GM18520 (cell line): ENCODE results near the gene R3HDM2.

Experiments used
- ATAC-seq: cut with Tn5 transposase; IDR thresholded peaks from one replicate; pipeline ENCODE4 v1.9.1; 2021; ENCODE audit not compliant: unreplicated experiment

The R3HDM2 gene

DNA sequence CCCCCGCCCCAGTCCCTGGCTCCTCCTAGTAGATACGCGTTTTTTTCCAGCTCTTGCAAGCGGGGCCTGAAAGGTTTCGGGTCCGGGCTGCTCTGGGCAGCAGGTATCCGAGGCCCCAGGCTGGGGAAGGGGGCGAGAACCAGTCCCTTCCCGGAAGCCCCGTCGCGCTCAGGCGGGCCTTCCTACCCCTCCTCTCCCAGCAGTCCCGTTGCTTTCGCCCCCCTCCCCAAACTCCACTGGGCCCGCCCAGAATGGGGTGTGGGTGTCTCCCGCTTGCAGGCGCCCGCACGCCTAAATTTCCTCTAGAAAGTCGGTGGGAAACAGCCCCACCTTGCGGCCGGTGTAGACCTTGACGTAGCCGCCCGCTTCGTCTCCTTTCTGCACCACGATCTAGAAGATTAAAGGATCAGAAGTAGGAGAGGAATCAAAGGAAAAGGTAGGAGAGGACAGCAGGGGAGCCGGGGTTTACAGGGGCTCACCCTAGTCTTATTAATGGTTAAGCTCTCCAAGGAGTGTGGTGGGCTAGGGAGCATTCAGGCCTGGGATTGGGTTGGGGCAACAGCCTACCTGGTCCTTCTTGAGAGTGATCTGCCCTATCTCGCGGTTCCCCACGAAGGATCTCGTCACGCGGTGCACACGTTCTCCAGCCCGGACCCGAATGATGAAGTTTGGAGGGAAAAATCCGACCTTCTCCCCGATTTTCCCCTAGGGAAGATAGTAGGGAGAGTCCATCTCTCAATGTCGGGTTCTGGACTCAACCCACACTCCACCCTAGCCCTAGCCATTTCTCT lies 187.1 kb downstream of the R3HDM2 start:
- ATAC-seq = no peak

DNA sequence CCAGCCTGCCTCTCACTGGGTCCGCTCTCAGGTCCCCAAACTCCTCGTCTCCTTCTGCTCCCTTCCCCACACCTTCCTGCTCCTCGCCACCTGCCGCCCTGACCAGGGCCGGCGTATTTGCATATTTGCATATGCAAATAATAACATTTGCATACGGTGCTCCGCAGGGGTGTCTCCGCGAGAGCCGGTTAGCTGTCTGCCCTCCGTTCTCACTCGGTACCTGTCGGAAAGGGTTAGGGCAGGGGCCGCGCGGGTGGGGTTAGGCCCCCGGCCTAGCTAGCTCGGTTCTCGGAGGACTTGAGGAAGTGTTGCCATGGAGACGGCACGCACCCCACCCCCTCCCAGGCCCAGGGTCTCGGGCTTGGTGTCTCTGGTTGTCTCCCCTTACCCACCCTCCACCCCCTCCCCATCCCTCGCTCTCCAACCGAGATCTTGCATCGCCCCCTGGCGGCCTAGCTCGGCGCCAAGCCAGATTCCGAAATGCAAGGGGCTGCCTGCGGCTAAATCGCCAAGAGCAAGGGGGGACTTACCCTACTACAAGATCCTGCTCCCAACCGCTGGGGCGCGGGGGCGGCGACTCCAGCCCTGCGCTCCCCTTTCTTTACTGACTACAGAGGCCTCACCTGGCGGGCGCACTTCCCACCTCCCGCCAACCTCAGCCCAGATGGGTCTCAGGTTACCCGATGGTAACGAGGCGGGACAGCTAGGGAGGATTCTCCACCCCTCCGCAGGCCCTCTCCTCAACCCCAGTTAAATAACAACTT lies 188.0 kb downstream of the R3HDM2 start:
- ATAC-seq = peak; percentile 36

DNA sequence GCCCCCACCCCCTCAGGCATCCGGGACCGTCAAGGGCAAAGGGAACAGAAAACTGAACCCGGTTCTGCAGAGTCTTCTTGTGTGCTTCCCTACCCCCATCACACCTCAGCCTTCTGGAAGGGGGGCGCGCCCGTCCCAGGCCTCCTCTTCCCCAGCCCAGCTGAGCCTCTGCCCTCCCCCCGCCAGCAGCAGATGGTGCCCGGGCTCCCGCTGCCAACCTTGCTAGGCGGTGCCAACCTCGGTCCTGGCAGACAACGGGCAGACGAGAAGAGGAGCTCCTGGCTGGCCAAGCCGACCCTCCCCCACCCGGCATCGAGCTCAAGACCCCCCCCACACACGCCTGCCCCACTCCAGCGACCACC lies 188.5 kb downstream of the R3HDM2 start:
- ATAC-seq = no peak

DNA sequence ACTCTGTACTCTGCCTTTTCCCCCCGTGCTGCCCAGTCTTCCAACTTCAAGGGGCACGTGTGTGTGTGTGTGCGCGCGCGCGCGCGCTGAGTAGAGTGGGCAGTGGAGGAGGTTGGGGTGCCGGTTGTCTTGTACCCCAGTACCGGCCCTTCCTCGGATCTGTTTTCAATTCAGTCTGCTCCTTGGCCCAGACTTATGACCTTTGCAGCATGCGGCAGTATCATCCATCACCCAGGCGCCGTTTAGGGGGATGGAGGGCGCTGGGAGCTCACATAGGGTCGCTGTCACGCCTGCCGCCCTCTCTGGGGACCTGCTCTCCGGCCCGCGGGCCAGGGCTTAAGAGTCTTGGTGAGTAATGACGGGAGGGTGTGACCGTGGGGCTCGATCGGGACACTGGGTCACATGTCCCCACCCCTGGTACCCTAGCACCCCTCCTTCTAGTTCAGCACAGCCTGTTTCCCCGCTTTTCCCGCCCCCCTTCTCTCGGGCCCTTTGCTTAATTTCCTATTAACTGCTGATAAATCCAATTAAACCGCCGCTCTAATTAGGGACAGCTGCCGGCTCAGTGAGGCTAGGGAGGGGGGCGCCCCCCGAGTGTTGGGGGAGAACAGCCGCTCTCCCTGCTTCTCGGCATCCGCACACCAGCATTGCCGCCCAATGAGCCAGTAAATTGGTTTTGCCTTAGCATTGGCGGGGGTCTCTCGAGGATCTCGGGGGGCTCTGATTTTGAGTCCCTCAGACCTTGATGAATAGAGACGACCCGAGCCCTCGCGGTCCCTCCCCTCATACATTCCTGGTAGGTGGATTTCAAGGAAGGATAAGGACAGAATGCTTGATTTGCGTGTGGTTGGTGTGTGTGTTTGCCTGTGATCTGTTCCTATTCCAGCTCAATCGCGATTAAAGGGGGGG lies 189.2 kb downstream of the R3HDM2 start:
- no peak for ATAC-seq

DNA sequence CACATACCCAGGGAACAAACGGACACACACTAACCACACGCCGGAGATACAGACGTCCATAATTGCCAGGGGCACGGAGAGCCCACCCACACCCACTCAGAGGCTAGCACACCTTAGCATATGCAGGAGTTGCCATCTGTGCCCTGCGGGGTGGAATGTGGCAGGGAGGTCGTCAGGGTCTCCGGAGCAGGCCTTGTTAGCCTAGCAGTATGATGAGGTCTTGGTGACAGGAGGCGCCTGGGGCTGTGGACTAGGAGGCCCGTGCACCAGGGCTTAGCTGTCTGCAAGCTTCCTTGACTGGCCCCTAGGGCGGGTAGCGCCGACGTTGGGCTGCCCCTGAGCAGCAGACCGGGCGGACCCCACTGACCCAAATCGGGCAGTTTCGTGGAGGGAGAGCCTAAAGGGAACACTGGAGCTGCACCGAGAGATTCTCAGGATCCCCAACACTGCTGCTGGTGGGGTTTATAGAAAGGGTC lies 189.9 kb downstream of the R3HDM2 start:
- no peak for ATAC-seq

DNA sequence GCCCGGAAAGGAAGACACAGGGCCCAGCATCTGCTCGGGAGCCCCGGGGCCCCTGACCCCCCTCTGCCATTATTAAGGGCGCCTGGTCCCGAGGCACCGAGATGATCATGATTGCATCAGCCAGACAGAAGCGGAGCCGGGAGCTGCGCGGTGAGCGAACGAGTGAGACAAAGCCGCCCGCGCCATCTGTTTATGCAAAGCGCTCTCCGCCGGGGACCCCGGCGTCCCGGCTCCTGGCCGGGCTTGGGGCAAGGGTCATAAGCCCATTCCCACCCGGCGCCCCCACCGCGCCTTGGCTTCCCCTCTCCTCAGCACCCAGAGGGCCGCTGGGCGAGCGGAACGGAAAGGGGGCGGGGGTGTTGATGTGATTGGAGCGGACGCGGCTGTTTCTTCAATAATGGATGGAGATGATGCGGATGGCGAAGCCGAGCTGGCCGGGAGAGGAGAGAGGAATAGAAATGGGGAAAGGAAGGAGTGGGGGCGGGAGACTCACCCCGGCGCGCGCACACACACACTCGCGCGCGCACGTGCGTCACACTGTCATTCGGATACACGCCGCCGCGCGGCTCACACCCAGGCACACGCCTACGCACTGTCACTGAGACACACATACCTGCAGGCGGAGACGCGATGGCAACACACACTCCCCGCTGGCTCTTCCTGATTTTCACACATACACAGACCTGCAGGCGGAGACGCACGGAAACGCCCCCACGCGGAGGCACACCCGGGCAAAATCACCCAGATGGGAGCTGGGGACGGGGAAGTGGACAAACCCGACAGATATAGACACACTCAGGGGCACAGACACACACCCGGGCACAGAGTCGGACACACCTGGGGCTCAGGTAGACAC lies 190.5 kb downstream of the R3HDM2 start:
- ATAC-seq = no peak

DNA sequence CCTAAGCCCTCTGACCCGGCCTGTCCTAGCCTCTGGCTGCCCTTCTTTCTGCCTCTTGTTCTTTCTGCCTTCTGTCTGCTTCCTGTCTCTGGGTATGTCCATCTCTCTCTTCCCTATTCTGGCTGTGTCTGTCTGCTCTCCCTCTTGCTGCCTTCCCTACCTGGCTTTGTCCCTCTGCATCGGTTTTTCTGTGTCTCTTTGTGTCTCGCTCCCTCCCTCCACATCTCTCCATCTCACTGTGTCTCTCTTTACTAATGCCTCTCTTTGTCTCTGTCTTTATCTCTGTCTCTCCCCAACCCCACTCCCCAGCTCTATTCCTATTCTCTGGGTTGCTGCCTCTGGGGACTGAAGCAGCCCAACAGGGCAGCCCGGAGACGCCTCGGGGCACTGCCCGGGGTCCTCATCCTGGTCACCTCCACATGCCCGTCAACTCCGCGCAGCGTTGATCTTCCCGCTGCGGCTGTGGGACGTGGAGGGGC lies 191.2 kb downstream of the R3HDM2 start:
- ATAC-seq = no peak

DNA sequence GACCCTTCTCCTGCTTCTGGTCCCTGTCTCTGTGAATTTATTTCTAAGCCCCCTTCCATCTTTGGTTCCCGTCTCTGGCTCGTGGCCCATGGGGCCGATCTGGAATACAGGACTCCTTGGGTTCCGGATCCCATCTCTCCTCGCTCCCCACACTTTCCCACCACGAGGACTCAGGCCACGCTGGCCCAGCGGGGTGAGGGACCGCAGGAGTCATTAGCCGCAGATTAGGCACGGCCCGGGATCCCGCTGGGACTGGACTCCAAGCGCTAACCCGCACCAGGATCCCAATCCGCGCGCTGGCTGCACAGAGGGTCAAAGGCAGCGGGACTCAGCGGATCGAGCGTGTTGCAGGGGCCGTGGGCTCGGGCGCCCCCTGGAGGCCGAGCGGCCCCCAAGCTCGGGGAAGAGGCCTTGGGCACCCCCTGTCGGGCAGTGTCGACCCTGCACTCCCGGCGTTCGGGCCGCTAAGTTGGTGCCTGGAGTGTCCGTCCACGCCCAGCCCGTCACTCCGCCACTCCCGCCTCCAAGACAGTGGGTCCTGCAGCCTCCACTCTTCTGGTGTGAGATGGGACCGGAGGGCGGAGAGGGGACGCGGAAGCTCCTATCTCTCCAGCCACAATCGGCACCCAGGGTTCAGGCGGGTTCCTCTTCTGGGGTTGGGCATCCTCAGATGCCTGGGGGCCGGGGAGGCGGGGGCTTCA lies 191.8 kb downstream of the R3HDM2 start:
- ATAC-seq = peak; percentile 59

DNA sequence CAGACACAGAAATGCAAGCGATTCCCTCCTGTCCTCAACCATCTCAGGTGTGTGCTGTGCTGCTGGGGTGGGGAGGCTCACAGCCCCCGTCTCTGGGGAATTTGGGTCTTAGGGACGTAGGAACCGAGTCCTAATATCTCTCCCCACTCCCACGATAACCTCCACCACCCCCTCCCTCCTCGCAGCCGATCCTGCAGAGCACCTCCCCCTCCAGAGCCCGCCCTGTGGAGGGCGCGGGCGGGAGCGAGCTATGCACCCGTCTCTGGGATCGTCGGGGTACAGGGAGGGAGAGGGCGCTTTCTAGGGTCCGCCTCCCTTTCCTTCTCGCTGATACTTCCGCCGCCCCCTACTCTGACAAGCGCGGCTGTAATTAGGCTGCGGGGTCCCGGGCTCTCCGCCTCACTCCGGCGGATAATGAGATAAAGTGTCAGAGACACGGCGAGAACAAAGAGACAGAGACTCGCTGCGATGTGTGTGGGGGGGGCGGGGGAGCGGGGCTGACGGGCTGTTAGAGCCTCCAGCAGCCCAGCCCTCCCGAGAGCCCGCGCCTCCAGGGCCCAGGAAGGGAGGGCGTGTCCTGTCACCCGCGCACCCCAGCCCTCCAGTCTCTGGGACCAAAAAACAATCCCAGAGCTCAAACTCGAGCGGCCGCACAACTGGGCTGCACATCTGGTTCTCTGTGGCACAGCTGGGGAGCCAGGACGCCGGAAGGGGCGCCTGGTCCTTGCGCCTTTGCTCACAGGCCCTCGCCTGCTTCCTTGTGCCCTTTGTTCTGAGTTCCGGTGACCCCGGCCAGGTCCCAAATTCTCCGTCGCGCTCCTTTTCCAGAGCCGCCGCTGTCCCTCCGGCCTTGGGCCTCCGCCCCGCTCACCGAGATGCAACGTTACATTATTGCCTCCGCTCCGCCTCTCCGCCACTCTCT lies 192.7 kb downstream of the R3HDM2 start:
- ATAC-seq = no peak

DNA sequence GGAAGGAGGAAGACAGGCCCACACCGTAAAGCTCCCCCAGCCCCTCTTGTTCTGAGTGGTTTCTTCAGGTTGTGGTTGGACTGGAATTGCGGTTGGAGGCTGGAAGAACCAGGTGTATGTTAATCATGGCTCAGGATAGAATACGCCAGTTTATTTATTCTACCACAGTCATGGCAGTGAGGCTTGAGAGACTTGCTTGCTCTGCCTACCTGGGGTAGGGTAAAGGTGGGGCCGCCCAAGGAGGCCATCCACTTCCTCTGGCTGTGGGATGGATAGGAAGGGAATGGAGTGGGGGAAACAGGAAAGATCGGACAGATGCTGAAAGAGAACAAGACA lies 193.3 kb downstream of the R3HDM2 start:
- no peak for ATAC-seq

DNA sequence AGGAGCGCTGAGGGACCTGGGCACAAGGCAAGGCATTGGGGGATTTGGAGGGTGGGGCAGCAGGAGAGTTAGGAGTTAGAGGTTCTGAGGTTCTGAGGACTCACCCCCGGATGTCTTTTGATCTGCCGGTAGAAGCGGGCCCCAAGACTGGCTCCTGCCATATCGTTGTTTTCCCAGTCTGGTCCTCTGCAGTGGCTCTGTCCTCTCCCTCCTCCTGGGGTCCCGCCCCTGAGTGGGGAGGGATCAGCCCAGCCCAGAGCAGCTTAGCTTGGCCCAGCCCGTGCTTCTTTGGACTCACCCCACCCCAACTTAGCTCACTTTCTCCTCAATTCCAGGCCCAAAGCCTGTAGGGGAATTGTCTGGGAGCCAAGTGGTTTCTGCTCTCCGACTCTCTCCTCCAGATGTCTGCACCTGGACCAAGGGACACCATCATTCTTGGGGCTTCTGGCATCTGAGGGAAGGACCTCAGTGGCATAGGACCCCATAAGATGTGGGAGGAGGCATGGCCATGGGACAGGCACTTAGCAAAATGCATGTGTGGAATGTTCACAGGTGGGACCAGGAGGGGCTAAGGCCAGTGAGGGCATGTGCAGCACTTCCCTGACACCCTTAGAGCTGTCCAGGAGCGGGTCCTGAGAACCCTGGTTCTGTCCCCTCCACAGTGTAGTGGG lies 193.8 kb downstream of the R3HDM2 start:
- no peak for ATAC-seq

DNA sequence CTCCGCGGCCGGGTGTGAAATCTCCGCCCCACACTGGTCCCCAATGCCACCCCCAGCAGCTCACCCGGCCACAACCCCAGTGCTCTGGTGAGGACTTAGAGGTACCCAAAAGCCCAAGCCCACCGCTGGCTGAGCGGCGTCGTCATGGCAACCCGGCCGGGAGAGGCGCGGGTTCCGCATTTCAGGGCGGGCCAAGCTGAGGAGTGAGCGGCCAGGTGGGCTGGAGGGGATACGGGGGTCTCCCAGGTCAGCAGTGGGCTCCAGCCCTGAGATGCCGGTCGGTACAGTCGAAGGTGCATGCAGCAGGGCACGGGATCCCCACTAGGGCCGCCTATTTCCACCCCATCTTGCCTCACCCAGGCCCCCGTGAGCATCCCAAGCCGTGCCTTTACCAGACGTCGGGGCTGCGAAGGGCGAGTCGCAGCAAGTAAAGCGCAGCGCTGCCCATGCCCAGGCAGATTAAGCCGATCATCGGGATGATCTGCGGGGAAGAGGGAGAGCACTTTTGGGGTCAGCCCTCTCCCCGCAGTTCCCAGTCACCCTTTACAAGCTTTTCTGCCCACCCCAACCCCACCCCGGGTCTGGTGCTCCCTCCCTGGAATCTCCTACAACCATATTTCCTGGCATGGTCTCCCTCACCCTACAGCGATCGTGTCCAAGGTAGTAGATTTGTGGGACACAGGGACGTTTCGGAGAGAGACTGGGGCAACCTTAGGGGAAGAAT lies 194.5 kb downstream of the R3HDM2 start:
- no peak for ATAC-seq

DNA sequence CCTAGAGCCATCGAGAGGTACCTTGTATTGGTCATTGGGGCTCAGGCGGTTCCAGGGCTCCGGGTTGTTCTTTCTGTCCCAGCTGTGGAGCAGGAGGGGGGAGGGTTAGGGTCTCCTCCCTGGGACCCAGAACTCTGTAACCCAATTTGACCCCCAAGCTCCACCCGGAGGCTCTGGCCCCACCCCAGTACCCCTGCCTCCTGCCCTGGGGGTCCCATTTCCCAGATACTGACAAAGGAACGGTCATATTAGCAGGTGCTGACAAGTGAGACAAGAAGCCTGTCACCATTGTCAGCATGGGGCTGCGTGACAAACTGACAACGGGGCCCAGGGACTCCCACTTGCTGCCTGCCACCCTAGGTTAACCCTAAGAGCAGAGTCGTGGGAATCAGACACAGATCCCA lies 195.1 kb downstream of the R3HDM2 start:
- no peak for ATAC-seq

DNA sequence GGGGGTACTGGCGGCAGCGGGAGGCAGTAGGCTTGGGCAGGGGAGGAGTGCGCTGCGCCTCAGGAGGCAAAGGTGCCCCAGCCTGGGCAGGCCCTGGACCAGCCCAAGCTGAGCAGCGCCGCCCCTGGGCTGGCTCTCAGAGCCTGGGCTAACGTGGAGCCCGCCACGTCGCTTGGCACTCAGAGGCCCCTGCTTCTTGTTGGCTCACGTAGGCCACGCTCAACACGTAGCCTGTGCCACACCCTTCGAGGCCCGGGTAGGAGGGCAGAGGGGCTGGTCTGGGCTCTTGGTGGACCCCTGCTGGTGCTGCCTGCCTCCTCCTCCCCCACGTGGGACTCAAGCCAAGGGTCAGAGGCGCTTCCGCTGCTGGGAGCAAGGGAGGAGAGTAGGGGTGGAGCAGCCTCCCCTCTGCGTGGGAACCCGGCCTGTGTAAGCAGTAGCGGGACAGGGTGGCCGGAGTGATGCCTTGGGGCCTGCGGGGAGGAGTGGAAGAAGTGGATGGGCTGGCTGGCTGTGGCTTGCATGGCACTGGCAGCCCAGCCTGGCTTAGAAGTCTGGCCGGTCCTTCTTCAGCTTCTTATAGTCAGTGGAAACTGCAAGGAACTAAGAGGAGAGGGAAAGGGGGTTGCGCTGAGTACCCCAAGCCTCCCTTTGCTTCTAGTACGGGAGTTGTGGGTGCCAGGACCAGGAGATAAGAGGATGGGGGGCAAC lies 195.7 kb downstream of the R3HDM2 start:
- ATAC-seq = no peak

DNA sequence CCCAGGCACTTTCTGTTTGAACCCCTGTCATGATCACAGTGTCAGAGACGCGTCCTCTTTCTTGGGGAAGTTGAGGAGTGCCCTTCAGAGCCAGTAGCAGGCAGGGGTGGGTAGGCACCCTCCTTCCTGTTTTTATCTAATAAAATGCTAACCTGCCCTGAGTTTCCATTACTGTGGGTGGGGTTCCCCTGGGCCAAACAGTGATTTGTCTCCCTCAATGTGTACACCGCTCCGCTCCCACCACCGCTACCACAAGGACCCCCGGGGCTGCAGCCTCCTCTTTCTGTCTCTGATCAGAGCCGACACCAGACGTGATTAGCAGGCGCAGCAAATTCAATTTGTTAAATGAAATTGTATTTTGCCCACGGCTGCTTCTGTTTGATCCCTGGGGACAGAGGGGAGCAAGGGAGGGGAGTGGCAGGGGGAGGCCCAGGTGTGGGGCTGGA lies 196.2 kb downstream of the R3HDM2 start:
- ATAC-seq = no peak

DNA sequence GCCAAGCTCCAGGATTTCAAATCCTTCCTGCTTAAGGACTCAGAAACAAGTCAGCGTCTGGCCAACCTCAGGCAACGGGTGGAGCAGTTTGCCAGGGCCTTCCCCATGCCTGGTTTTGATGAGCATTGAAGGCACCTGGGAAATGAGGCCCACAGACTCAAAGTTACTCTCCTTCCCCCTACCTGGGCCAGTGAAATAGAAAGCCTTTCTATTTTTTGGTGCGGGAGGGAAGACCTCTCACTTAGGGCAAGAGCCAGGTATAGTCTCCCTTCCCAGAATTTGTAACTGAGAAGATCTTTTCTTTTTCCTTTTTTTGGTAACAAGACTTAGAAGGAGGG lies 196.6 kb downstream of the R3HDM2 start:
- no peak for ATAC-seq
